ENCODE data around the gene RNLS. TPM values are rescaled to one million over a fixed set of nuclear protein-coding genes. Genes with fewer than 3 reads are reported as not detected.

Gene RNLS
- polyA plus RNA-seq, 2 of the 4 experiments (the other 2 are of a cell fraction) = 11.7 to 16.8 TPM

DNA sequence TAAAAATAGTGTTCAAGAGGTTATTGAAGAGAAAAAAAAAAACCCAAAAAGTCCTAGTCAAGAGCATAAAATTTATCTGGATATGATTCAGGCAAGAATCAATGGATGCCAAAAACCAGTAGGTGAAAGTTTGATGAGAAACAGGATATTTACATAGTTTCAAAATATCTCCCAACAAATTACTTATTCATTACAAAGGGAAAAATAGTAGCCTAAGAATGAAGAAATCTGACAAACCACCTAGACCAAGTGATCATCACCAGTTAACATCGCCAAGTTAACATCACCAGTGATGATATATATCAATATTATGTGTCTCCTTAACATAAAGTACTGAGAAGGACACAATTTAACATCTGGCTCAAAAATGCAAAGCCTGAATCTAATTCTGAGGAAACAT is 85.2 kb downstream of the RNLS start:
- FAIRE-seq (no peak), DNase-seq (ENCODE audit: low read depth in 1 of 2, low spot score in 1 of 2) (no peak), ATAC-seq (no peak)
- H3K4me3 ChIP-seq = no peak overlapping the region
- H3K27ac ChIP-seq = no peak overlapping the region
- no peak for TF ChIP-seq MAX (IDR thresholded peaks at IDR 0.05)
- TF ChIP-seq NFE2L2 (conservative IDR thresholded peaks at IDR 0.05; ENCODE audit: low read length) = no peak
- TF ChIP-seq MAFK (IDR thresholded peaks at IDR 0.05; ENCODE audit: partially characterized antibody) = no peak
- TF ChIP-seq GATA3 (IDR thresholded peaks at IDR 0.05; ENCODE audit: borderline replicate concordance) = no peak
- TF ChIP-seq MYC (IDR thresholded peaks at IDR 0.05; ENCODE audit: borderline replicate concordance, low read length) = no peak
- TF ChIP-seq NR3C1 (IDR thresholded peaks at IDR 0.05) = no peak
- TF ChIP-seq ATOH8 (CRISPR knock-in tag; IDR thresholded peaks at IDR 0.05; ENCODE audit: low read depth) = no peak
- no peak for TF ChIP-seq ESRRA (IDR thresholded peaks at IDR 0.05; ENCODE audit: borderline replicate concordance, low read length)
- TF ChIP-seq CHD4 (IDR thresholded peaks at IDR 0.05; ENCODE audit: borderline replicate concordance) = no peak
- TF ChIP-seq JUN (IDR thresholded peaks at IDR 0.05) = no peak
- TF ChIP-seq CEBPB (IDR thresholded peaks at IDR 0.05) = no peak
- TF ChIP-seq SREBF2 (IDR thresholded peaks at IDR 0.05) = no peak
- no peak for TF ChIP-seq CHD2 (IDR thresholded peaks at IDR 0.05; ENCODE audit: low read length, partially characterized antibody)
- TF ChIP-seq, protein P1, sequence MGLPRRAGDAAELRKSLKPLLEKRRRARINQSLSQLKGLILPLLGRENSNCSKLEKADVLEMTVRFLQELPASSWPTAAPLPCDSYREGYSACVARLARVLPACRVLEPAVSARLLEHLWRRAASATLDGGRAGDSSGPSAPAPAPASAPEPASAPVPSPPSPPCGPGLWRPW (IDR thresholded peaks at IDR 0.05) = no peak
- POLR2A ChIA-PET = no interaction called here
- CTCF ChIA-PET = no interaction called here
- 78% methylated on average over 1 of the region's 1 CpG for WGBS (ENCODE audit: missing lambda C conversion rate)
- H3K9me3 ChIP-seq = no peaks in the 10 kb centered on the region
- peaks cover 4% of the 10 kb centered on the region; the same call in 1 of the 3 replicates for H3K4me1 ChIP-seq
- H3K4me2 ChIP-seq = no peak overlapping the region

- CTCF ChIA-PET = no interaction called here
These were observed 88.6 kb downstream of the RNLS start for GRCh38 chr10:88494537-88494936.

More at GRCh38 chr10:88494537-88494936, 88.6 kb downstream of the RNLS start:
- TF ChIP-seq, protein P2, sequence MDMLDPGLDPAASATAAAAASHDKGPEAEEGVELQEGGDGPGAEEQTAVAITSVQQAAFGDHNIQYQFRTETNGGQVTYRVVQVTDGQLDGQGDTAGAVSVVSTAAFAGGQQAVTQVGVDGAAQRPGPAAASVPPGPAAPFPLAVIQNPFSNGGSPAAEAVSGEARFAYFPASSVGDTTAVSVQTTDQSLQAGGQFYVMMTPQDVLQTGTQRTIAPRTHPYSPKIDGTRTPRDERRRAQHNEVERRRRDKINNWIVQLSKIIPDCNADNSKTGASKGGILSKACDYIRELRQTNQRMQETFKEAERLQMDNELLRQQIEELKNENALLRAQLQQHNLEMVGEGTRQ (IDR thresholded peaks at IDR 0.05) = no peak
- TF ChIP-seq TFCP2L1 (CRISPR knock-in tag; IDR thresholded peaks at IDR 0.05) (no peak), NPAS2 (CRISPR knock-in tag; IDR thresholded peaks at IDR 0.05; ENCODE audit: borderline replicate concordance) (no peak), FOSL2 (IDR thresholded peaks at IDR 0.05) (no peak), FOSL2 (CRISPR knock-in tag; IDR thresholded peaks at IDR 0.05) (no peak), FOSB (CRISPR knock-in tag; IDR thresholded peaks at IDR 0.05) (no peak), EHMT2 (IDR thresholded peaks at IDR 0.05; ENCODE audit: low read depth) (no peak), ELK1 (IDR thresholded peaks at IDR 0.05; ENCODE audit: low read depth, low read length) (no peak), TP53 (CRISPR knock-in tag; IDR thresholded peaks at IDR 0.05) (no peak), E2F6 (IDR thresholded peaks at IDR 0.05; ENCODE audit: borderline replicate concordance, low read depth) (no peak), HDAC2 (IDR thresholded peaks at IDR 0.05) (no peak), HOXB5 (CRISPR knock-in tag; IDR thresholded peaks at IDR 0.05) (no peak), CBX2 (IDR thresholded peaks at IDR 0.05; ENCODE audit: borderline replicate concordance, low read depth) (no peak), JUNB (IDR thresholded peaks at IDR 0.05) (no peak), ZFP36 (IDR thresholded peaks at IDR 0.05; ENCODE audit: borderline replicate concordance, partially characterized antibody) (no peak)
- TF ChIP-seq, protein P3, sequence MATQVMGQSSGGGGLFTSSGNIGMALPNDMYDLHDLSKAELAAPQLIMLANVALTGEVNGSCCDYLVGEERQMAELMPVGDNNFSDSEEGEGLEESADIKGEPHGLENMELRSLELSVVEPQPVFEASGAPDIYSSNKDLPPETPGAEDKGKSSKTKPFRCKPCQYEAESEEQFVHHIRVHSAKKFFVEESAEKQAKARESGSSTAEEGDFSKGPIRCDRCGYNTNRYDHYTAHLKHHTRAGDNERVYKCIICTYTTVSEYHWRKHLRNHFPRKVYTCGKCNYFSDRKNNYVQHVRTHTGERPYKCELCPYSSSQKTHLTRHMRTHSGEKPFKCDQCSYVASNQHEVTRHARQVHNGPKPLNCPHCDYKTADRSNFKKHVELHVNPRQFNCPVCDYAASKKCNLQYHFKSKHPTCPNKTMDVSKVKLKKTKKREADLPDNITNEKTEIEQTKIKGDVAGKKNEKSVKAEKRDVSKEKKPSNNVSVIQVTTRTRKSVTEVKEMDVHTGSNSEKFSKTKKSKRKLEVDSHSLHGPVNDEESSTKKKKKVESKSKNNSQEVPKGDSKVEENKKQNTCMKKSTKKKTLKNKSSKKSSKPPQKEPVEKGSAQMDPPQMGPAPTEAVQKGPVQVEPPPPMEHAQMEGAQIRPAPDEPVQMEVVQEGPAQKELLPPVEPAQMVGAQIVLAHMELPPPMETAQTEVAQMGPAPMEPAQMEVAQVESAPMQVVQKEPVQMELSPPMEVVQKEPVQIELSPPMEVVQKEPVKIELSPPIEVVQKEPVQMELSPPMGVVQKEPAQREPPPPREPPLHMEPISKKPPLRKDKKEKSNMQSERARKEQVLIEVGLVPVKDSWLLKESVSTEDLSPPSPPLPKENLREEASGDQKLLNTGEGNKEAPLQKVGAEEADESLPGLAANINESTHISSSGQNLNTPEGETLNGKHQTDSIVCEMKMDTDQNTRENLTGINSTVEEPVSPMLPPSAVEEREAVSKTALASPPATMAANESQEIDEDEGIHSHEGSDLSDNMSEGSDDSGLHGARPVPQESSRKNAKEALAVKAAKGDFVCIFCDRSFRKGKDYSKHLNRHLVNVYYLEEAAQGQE (IDR thresholded peaks at IDR 0.05) = no peak
- no peak for FAIRE-seq
- Histone ChIP-seq H3K9me3 (no peaks in the 10 kb centered on the region), H3K4me3 (no peak overlapping the region), H3K4me1 (no peaks in the 10 kb centered on the region), H3K4me2 (no peak overlapping the region), H3K27ac (no peak overlapping the region)
- no peak for DNase-seq (ENCODE audit: low read depth in 1 of 2, low spot score in 1 of 2)
- ATAC-seq = no peak
- POLR2A ChIA-PET = no interaction called here
